BE2C (cell line): ENCODE measurements around the gene UGT1A8.

ENCODE experiments used
- DNase-seq: peaks from one replicate; pipeline ENCODE4 v3.0.0-alpha.2; 2020
- H3K27me3 ChIP-seq: fragments of 250-450 bp; sonication (Bioruptor Pico); 2 replicates; pipeline ENCODE4 v1.5.1; 2020; ENCODE audit warnings: mild to moderate bottlenecking
- H3K36me3 ChIP-seq: fragments of 250-450 bp; sonication (Bioruptor Pico); 2 replicates; pipeline ENCODE4 v1.5.1; 2020; ENCODE audit warnings: mild to moderate bottlenecking
- H3K4me1 ChIP-seq: fragments of 250-450 bp; sonication (Bioruptor Pico); 2 replicates; pipeline ENCODE4 v1.5.1; 2020
- H3K4me3 ChIP-seq: 2 replicates; pipeline ENCODE4 v1.5.1; 2011; ENCODE audit warnings: low read depth, low read length
- H3K9me3 ChIP-seq: fragments of 250-450 bp; sonication (Bioruptor Pico); 2 replicates; pipeline ENCODE4 v1.5.1; 2020
- CTCF ChIP-seq: IDR thresholded peaks from 2 replicates; pipeline ENCODE4 v1.5.1; 2012; ENCODE audit warnings: mild to moderate bottlenecking, low read depth, low read length

UGT1A8 gene

GRCh38 chr2:233807966-233808935 is 190.8 kb downstream of the UGT1A8 start:
- Histone ChIP-seq H3K9me3 (no peaks in the 10 kb centered on the region), H3K27me3 (peaks cover 17% of the 10 kb centered on the region), H3K36me3 (no peaks in the 10 kb centered on the region), H3K4me1 (no peaks in the 10 kb centered on the region), H3K4me3 (no peak overlapping the region)
- DNase-seq, result no peak
- TF ChIP-seq CTCF, result no peak

GRCh38 chr2:233810385-233810784 is 193.0 kb downstream of the UGT1A8 start:
- no peak for DNase-seq
- no peaks in the 10 kb centered on the region for H3K9me3 ChIP-seq
- no peaks in the 10 kb centered on the region for H3K36me3 ChIP-seq

GRCh38 chr2:233811087-233811486 is 193.7 kb downstream of the UGT1A8 start:
- Histone ChIP-seq H3K27me3 (peaks cover 17% of the 10 kb centered on the region), H3K4me1 (no peaks in the 10 kb centered on the region; the same call in 1 of the 2 replicates), H3K4me3 (no peak overlapping the region), H3K9me3 (no peaks in the 10 kb centered on the region), H3K36me3 (no peaks in the 10 kb centered on the region)
- DNase-seq, result no peak
- no peak for TF ChIP-seq CTCF

More at GRCh38 chr2:233810385-233810784, 193.0 kb downstream of the UGT1A8 start:
- peaks cover 17% of the 10 kb centered on the region for H3K27me3 ChIP-seq
- H3K4me1 ChIP-seq, result no peaks in the 10 kb centered on the region
- no peak for TF ChIP-seq CTCF
- no peak overlapping the region for H3K4me3 ChIP-seq

- Histone ChIP-seq H3K36me3 (no peaks in the 10 kb centered on the region), H3K9me3 (no peaks in the 10 kb centered on the region), H3K4me3 (no peak overlapping the region), H3K27me3 (peaks cover 17% of the 10 kb centered on the region), H3K4me1 (peaks cover 3% of the 10 kb centered on the region)
- no peak for DNase-seq
- TF ChIP-seq CTCF, result no peak
Observed at GRCh38 chr2:233811732-233812131, 194.3 kb downstream of the UGT1A8 start.

GRCh38 chr2:233813236-233814055 is 196.0 kb downstream of the UGT1A8 start:
- no peaks in the 10 kb centered on the region for H3K36me3 ChIP-seq
- peak; percentile 14 for DNase-seq
- TF ChIP-seq CTCF, result no peak
- H3K27me3 ChIP-seq, result peaks cover 11% of the 10 kb centered on the region
- no peak overlapping the region for H3K4me3 ChIP-seq
- peaks cover 13% of the 10 kb centered on the region for H3K4me1 ChIP-seq
- H3K9me3 ChIP-seq, result no peaks in the 10 kb centered on the region
